Caki2 (cell line): ENCODE measurements around the gene CLPTM1L. TPM values are rescaled to one million over a fixed set of nuclear protein-coding genes. Genes with fewer than 3 reads are reported as not detected.
A peak's percentile ranks its signal among the peaks of the same experiment; 100 is the strongest.
"Not testable (repeated sequence)": the region's sequence is repeated elsewhere in the genome, so short reads cannot be mapped to it uniquely, and the experiment has no call there.

Experiments
- DNase-seq: peaks from one replicate; pipeline ENCODE4 v3.0.0-alpha.2; 2015; ENCODE audit warnings: low read depth
- in situ Hi-C: cut with HindIII; loops from 2 replicates; pipeline ENCODE4 v1.10.0; 2016; ENCODE audit warnings: low sequenced_read_pairs, low pct_unique_long_range_greater_than_20kb, mixed read lengths
- total RNA-seq: library from RNA; depleted of rRNA; stranded (reverse); fragments of >200 nt; shearing (Covaris generic); gene quantifications from 2 replicates; pipeline ENCODE4 v1.2.3, GENCODE V29; 2014; ENCODE audit warnings: low replicate concordance

The CLPTM1L gene
- total RNA-seq, 1 experiment from 2014 or later, result 286 TPM

DNA sequence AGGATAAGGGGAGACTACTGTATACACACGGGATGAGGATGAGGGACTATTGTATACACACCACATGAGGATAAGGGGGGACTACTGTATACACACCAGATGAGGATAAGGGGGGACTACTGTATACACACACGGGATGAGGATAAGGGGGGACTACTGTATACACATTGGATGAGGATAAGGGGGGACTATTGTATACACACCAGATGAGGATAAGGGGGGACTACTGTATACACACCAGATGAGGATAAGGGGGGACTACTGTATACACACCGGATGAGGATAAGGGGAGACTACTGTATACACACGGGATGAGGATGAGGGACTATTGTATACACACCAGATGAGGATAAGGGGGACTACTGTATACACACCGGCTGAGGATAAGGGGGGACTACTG lies 11.6 kb downstream of the CLPTM1L start:
- DNase-seq, result not testable (repeated sequence)

DNA sequence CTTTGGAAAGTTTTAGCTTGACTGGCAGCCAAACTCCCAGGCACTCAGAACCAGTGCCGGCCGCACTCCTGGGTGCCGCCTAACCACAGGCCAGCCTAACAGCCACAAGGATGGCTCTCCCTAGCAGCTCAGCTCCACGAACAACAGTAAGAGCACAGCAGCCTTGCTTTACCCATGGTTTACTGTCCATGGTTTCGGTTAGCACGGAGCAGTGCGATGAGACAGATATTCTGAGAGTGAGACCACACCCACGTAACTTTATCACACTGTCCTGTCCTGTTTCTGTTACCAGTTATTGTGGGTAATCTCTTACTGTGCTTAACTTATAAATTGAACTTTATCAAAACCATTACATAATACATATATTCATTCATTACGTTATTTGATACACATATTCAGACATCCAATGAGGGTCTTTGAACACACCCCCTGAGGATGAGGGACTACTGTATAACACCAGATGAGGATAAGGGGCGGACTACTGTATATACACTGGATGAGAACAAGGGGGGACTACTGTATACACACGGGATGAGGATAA lies 12.4 kb downstream of the CLPTM1L start:
- in situ Hi-C loops, result no loop called here
- DNase-seq, result no peak

More for the DNA sequence above, 11.6 kb downstream of the CLPTM1L start:
- in situ Hi-C loops, result not testable (repeated sequence)

DNA sequence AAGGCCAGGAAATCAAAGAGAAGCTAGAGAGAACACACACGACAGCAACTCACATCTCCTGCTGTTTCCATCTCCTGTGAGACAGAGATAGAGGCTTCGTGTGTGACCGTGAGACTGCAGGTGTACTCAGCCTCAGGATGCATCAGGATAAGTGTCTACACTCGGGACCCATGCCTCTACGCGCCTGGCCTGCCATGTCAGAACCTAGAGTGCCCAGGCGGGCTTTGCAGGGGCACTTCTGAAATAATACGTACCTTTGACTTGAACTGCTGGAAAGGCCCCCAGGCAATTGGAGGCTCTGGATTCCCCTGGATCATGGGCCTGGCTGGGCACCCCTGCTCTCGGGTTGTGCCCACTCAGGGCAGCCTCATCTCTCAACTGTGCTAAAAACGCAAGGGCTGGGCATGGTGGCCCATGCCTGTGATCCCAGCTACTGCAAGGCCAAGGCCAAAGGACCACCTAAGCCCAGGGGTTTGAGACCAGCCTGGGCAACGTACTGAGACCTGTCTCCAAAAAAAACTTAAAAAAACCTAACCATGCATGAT lies 13.0 kb downstream of the CLPTM1L start:
- no peak for DNase-seq
- in situ Hi-C loops, result no loop called here

DNA sequence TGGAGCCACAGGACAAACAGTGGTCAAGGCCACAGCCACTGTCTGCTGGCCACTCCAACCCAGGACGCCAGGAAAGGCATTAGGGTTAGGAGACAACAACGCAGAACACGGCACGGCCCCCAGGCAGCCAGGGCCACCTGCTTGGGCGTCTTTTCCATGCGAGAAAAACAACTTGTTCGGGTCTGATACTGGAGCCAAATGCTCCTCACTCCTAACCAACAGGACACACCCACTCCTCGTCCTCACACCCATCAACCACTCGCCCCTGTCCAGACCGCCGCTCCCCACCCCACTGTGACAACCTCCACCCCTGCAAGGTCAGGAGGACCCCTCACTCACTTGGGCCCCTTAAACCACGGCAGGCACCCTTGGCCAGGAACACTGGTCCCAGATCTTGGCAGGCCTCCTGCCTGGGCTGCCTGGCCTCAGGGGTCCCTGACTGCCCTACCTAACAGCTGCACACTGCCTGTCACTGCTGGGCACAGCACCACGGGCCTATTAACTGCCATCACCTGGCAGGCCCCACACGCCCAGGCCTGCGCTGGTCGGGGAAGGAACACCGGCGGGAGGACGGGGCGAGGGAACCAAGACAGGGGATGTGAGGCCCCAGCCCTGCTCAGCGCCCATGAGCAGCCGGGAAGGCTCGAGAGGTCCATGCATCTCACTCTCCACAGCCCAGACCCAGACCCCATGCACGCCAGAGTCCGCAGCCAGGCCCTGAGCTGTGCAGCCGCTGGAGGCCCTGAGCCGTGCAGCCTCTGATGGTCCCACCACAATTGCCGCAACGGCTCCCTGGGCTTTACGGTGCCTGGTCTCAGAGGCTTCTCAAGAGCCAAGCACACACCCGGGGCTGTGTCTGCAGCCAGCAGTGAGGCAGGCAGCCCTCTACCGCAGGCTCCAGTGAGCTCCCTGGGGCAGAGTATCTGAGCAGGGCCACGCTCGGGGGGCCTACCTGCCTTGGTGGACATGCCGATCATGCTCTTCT lies 13.8 kb downstream of the CLPTM1L start:
- in situ Hi-C loops, result no loop called here
- DNase-seq, result no peak

DNA sequence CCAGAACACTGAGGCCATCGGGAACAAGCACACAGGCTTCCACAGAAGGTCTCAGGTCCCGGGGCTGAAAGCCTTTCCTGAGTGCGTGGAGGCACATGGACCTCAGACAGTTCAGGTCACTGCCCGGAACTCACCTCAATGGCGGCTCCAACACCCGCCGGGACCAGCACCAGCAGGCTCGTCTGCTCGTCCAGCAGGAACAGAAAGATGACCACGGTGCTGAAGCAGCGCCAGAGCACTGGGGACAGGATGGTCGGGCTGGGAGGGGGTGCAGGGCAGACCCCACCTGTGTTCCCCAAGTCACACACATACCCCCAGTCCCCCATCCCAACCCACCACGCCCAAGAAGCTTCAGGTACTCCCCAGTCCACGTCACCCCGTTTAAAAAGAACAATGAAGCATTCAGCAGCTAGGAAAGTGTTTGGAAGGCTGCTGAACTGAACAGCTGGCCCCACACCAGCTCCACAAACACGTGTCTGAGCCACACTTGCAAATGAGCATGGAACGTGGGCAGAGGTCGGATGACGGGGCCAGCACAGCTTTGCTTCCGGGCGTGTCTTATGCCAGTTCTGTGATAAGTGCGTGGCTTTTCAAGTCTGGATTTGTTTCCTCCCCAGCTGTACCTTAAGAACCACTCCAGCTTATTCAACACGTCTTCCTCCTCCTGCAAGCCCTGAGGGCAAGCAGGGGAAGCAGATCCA lies 14.6 kb downstream of the CLPTM1L start:
- in situ Hi-C loops, result no loop called here

DNA sequence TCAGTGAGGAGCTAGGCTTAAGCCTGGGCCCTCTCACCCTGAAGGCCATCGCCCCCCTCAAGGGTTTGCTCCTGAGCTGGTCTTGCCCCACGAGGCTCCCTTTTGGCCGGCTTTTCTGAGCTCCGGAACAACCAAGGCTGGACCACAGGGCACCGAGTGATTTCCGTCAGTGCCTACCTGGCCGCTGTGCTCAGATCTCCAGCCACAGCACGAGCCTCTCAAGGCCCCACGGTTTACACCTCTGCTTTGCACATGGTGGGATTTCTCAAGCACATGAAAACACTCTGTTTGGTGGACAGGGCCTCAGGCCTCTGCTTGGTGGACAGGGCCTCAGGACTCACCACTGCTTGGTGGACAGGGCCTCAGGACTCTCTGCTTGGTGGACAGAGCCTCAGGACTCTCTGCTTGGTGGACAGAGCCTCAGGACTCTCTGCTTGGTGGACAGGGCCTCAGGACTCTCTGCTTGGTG lies 15.8 kb downstream of the CLPTM1L start:
- in situ Hi-C loops, result no loop called here
- no peak for DNase-seq

More for the DNA sequence above, 14.6 kb downstream of the CLPTM1L start:
- DNase-seq, result no peak

DNA sequence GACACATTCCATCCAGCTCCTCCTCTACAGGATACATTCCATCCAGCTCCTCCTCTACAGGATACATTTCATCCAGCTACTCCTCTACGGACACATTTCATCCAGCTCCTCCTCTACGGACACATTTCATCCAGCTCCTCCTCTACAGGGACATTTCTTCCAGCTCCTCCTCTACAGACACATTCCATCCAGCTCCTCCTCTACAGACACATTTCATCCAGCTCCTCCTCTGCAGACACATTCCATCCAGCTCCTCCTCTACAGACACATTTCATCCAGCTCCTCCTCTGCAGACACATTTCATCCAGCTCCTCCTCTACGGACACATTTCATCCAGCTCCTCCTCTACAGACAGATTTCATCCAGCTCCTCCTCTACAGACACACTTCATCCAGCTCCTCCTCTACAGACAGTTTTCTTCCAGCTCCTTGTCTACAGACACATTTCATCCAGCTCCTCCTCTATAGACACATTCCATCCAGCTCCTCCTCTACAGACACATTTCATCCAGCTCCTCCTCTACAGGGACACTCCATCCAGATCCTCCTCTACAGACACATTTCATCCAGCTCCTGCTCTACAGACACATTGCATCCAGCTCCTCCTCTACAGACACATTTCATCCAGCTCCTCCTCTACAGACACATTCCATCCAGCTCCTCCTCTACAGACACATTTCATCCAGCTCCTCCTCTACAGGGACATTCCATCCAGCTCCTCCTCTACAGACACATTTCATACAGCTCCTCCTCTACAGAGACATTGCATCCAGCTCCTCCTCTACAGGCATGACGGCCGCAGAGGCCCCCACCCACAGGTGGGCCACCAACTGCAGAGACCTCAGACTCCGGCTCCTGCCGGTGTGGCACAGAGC lies 16.4 kb downstream of the CLPTM1L start:
- peak; percentile 60 for DNase-seq
- in situ Hi-C loops, result not testable (repeated sequence)

DNA sequence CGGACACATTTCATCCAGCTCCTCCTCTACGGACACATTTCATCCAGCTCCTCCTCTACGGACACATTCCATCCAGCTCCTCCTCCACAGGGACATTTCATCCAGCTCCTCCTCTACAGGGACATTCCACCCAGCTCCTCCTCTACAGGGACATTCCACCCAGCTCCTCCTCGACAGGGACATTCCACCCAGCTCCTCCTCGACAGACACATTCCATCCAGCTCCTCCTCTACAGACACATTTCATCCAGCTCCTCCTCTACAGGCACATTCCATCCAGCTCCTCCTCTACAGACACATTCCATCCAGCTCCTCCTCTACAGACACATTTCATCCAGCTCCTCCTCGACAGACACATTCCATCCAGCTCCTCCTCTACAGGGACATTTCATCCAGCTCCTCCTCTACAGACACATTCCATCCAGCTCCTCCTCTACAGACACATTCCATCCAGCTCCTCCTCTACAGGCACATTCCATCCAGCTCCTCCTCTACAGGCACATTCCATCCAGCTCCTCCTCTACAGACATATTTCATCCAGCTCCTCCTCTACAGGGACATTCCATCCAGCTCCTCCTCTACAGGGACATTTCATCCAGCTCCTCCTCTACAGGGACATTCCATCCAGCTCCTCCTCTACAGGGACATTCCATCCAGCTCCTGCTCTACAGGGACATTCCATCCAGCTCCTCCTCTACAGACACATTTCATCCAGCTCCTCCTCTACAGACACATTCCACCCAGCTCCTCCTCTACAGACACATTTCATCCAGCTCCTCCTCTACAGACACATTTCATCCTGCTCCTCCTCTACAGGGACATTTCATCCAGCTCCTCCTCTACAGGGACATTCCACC lies 17.8 kb downstream of the CLPTM1L start:
- in situ Hi-C loops, result not testable (repeated sequence)
- peak; percentile 79 for DNase-seq

DNA sequence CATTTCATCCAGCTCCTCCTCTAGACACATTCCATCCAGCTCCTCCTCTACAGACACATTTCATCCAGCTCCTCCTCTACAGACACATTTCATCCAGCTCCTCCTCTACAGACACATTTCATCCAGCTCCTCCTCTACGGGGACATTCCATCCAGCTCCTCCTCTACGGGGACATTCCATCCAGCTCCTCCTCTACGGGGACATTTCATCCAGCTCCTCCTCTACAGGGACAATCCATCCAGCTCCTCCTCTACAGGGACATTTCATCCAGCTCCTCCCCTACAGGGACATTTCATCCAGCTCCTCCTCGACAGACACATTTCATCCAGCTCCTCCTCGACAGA lies 18.4 kb downstream of the CLPTM1L start:
- DNase-seq, in situ Hi-C loops: not testable (repeated sequence)

DNA sequence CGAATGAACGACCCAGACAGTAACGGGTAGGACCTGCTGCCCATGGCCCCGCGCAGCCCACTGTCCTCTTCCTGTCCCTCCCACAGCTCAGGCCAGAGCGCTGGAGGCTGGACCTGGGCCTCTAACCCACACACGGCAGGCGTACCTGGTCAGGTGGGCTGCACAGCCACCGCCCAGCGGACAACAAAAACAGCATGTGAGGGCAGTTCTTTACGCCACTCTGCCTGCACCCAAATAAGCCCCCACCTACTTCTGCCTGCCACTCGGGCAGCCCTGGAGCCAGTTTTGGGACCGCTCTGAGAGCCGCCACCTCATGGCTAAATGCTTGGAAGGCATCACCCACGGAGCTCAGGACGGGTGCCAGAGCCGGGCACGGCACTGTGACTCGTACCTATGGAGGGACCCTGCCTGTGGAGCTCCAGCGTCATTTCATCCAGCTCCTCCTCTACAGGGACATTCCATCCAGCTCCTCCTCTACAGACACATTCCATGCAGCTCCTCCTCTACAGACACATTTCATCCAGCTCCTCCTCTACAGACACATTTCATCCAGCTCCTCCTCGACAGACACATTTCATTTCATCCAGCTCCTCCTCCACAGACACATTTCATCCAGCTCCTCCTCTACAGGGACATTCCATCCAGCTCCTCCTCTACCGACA lies 18.9 kb downstream of the CLPTM1L start:
- in situ Hi-C loops, result no loop called here
- DNase-seq, result peak; percentile 86

DNA sequence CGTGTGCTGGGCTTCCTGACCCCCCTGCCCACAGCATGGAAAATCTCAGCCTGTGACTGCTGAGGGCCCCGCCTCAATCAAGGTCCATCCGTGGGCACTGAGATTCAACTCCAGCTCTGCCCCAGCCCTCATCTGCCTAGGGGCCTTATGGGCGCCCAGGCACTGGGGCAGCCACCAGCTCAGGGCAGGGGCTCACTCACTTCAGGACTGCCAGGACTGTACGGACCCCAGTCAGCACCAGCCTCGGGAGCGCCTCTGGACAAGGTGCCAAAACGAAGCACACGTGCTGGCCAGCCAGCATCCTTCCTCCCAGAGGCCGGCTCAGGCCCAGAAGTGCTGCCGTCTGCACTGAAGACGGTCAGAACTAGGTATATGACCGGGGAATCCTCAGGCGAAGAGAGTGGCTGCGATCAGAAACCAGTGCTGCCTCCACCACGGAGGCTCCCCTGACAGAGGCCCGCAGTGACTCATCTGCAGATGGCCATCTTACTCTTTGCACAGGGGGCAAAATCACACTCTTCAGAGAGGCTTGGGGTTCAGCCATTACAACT lies 19.6 kb downstream of the CLPTM1L start:
- no peak for DNase-seq
- in situ Hi-C loops, result no loop called here

DNA sequence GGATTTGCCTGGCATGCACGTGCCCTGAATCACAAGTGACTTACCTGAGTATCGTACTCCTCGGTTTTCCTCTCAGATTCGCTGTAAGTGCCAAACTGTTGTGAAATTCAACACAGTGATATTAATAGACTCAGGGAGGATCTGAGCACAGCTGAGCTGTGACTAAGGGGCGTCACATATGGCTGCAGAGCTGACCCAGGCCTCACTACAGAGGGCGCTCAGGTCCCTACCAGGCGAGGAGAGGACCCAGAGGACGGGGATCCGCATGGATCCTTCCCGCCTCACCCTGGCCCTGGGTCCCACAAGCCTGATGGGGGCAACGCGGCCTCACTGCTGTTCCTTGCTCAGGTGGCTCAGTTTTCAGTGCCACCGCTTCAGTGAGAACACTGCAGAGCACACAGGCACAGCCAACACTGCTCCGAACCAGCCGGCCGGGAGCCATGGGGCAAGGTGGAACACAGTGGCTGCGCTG lies 20.1 kb downstream of the CLPTM1L start:
- in situ Hi-C loops, result no loop called here
- no peak for DNase-seq

DNA sequence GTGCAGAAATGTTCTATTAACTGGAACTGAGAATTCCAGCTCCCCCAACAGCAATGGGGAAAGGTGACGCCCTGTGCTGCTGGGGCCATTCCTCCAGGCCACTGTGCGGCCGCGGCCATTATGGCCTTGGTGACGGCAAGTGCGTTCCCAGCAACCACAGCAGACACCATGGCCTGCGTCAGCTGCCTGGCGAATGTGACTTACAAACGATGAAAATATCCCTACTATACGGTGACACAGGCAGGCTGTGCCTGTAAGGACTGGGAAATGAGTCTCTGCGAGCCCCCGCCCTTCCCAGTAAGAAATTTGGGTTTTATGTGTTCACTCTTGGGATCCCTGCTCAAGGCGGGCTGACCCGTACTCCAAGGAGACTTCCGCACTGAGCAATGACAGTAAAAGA lies 20.6 kb downstream of the CLPTM1L start:
- in situ Hi-C loops, result no loop called here
- DNase-seq, result no peak

DNA sequence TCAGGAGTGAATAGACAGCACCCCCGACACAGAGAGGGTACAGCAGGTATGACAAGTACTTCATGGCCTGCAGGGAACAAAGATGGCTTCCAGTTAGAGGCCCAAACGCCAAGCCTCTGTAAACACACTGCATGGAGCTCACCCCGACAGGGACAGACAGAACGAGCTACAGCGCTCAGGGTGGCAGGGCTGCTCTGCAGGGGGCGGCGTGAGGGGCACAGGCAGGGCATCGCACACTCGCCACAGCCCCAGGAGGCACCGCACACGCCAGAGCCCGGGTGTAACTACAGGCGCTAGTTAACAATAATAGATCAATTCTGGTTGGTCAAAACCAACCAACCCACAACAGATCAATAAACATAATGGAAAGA lies 21.1 kb downstream of the CLPTM1L start:
- DNase-seq, result no peak
- in situ Hi-C loops, result no loop called here

DNA sequence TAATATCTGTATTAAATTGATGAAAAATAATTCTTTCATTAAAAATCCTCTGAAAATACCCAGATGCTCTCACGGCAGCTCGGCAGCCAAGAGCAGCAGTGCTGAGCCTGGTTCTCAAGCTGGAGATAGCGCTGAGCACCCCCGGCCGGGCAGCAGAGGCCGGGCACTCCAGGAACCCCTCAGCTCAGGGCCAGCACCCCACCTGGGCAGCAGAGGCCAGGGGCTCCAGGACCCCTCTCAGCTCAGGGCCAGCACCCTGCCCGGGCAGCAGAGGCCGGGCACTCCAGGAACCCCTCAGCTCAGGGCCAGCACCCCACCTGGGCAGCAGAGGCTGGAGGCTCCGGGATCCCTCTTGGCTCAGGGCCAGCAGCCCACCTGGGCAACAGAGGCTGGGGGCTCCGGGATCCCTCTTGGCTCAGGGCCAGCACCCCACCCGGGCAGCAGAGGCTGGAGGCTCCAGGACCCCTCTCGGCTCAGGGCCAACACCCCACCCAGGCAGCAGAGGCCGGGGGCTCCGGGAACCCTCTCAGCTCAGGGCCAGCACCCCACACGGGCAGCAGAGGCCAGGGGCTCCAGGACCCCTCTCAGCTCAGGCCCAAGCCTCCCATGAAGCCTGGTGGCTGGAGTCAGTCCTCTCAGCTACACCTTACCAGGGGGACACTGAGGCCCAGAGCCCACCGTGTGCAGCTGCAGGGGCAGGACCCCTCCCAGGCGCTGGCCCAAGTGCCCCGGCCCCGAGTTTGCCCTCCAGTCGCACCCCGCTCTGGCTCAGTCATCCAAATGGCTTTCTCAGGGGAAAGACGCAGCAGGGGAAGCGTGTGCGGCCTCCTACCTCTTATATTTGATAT lies 21.7 kb downstream of the CLPTM1L start:
- DNase-seq, result no peak
- in situ Hi-C loops, result no loop called here
